SK-N-SH treated with all-trans-retinoic acid at 6 μM for 48 hours (cell line): ENCODE data around the gene RERE.

ENCODE experiments used
- CSDC2 ChIP-seq: fragments of 250-450 bp; sonication (Bioruptor Pico); IDR thresholded peaks from 2 replicates; pipeline ENCODE4 v1.5.0; 2020; ENCODE audit warnings: mild to moderate bottlenecking, moderate library complexity
- GLIS3 ChIP-seq: fragments of 250-450 bp; sonication (Bioruptor Pico); IDR thresholded peaks from 2 replicates; pipeline ENCODE4 v1.5.0; 2020; ENCODE audit warnings: mild to moderate bottlenecking, moderate library complexity
- OSR1 ChIP-seq: fragments of 250-450 bp; sonication (Bioruptor Pico); IDR thresholded peaks from 2 replicates; pipeline ENCODE4 v1.8.0; 2022; ENCODE audit warnings: moderate library complexity, mild to moderate bottlenecking, inconsistent platforms
- PPARA ChIP-seq: fragments of 250-450 bp; sonication (Bioruptor Pico); IDR thresholded peaks from 2 replicates; pipeline ENCODE4 v1.5.0; 2020; ENCODE audit warnings: mild to moderate bottlenecking, borderline replicate concordance
- RARB ChIP-seq: fragments of 250-450 bp; sonication (Bioruptor Pico); IDR thresholded peaks from 2 replicates; pipeline ENCODE4 v1.8.0; 2021; ENCODE audit warnings: mild to moderate bottlenecking, moderate library complexity
- TCF4 ChIP-seq: fragments of 250-450 bp; sonication (Bioruptor Pico); IDR thresholded peaks from 2 replicates; pipeline ENCODE4 v1.8.0; 2021; ENCODE audit warnings: mild to moderate bottlenecking, moderate library complexity, borderline replicate concordance
- TOX ChIP-seq: fragments of 250-450 bp; sonication (Bioruptor Pico); IDR thresholded peaks from 2 replicates; pipeline ENCODE4 v1.8.0; 2021; ENCODE audit warnings: mild to moderate bottlenecking, moderate library complexity, borderline replicate concordance
- ZFP3 ChIP-seq: fragments of 250-450 bp; sonication (Bioruptor Pico); IDR thresholded peaks from 2 replicates; pipeline ENCODE4 v1.5.0; 2020; ENCODE audit warnings: mild to moderate bottlenecking, moderate library complexity
- ZNF70 ChIP-seq: fragments of 450-650 bp; formaldehyde crosslinking; IDR thresholded peaks from 2 replicates; pipeline ENCODE4 v1.5.0; 2020; ENCODE audit warnings: mild to moderate bottlenecking, moderate library complexity
- TF ChIP-seq, protein P1 (sequence below): fragments of 250-450 bp; sonication (Bioruptor Pico); IDR thresholded peaks from 2 replicates; pipeline ENCODE4 v1.5.1; 2020; ENCODE audit warnings: low read depth, mild to moderate bottlenecking, moderate library complexity
- TF ChIP-seq, protein P2 (sequence below): fragments of 250-450 bp; sonication (Bioruptor Pico); IDR thresholded peaks from 2 replicates; pipeline ENCODE4 v1.5.0; 2020; ENCODE audit warnings: mild to moderate bottlenecking, moderate library complexity
- TF ChIP-seq, protein P3 (sequence below): fragments of 250-450 bp; sonication (Bioruptor Pico); IDR thresholded peaks from 2 replicates; pipeline ENCODE4 v1.8.0; 2020; ENCODE audit warnings: mild to moderate bottlenecking, moderate library complexity, borderline replicate concordance
- TF ChIP-seq, protein P4 (sequence below): fragments of 250-450 bp; sonication (Bioruptor Pico); IDR thresholded peaks from 2 replicates; pipeline ENCODE4 v1.8.0; 2021; ENCODE audit warnings: low read depth, mild to moderate bottlenecking, moderate library complexity, borderline replicate concordance
- TF ChIP-seq, protein P5 (sequence below): fragments of 250-450 bp; sonication (Bioruptor Pico); IDR thresholded peaks from 2 replicates; pipeline ENCODE4 v1.5.1; 2021; ENCODE audit warnings: mild to moderate bottlenecking, moderate library complexity

DNA sequence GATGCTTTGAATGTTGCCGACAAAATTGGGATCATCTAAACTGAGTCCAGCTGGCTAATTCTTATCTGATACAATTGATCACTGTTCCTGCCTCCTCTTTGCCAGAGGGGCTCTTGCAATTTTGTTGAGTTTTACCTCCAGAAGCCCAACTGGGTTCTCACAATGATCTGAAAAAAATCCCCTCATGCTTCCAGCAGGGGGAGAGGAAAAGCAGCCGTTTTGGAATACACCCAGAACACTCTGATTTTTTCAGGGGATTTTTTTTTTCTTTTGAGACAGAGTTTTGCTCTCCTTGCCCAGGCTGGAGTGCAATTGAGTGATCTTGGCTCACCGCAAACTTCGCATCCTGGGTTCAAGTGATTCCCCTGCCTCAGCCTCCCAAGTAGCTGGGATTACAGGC lies 13.9 kb upstream of the RERE start:
- no peak for TF ChIP-seq ZFP3 (CRISPR knock-in tag)
- TF ChIP-seq RARB (CRISPR knock-in tag): no peak
- TF ChIP-seq TCF4 (CRISPR knock-in tag): no peak
- TF ChIP-seq, protein P1, sequence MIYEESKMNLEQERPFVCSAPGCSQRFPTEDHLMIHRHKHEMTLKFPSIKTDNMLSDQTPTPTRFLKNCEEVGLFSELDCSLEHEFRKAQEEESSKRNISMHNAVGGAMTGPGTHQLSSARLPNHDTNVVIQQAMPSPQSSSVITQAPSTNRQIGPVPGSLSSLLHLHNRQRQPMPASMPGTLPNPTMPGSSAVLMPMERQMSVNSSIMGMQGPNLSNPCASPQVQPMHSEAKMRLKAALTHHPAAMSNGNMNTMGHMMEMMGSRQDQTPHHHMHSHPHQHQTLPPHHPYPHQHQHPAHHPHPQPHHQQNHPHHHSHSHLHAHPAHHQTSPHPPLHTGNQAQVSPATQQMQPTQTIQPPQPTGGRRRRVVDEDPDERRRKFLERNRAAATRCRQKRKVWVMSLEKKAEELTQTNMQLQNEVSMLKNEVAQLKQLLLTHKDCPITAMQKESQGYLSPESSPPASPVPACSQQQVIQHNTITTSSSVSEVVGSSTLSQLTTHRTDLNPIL (CRISPR knock-in tag): no peak
- TF ChIP-seq, protein P2, sequence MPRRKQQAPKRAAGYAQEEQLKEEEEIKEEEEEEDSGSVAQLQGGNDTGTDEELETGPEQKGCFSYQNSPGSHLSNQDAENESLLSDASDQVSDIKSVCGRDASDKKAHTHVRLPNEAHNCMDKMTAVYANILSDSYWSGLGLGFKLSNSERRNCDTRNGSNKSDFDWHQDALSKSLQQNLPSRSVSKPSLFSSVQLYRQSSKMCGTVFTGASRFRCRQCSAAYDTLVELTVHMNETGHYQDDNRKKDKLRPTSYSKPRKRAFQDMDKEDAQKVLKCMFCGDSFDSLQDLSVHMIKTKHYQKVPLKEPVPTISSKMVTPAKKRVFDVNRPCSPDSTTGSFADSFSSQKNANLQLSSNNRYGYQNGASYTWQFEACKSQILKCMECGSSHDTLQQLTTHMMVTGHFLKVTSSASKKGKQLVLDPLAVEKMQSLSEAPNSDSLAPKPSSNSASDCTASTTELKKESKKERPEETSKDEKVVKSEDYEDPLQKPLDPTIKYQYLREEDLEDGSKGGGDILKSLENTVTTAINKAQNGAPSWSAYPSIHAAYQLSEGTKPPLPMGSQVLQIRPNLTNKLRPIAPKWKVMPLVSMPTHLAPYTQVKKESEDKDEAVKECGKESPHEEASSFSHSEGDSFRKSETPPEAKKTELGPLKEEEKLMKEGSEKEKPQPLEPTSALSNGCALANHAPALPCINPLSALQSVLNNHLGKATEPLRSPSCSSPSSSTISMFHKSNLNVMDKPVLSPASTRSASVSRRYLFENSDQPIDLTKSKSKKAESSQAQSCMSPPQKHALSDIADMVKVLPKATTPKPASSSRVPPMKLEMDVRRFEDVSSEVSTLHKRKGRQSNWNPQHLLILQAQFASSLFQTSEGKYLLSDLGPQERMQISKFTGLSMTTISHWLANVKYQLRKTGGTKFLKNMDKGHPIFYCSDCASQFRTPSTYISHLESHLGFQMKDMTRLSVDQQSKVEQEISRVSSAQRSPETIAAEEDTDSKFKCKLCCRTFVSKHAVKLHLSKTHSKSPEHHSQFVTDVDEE (CRISPR knock-in tag): no peak
- TF ChIP-seq, protein P3, sequence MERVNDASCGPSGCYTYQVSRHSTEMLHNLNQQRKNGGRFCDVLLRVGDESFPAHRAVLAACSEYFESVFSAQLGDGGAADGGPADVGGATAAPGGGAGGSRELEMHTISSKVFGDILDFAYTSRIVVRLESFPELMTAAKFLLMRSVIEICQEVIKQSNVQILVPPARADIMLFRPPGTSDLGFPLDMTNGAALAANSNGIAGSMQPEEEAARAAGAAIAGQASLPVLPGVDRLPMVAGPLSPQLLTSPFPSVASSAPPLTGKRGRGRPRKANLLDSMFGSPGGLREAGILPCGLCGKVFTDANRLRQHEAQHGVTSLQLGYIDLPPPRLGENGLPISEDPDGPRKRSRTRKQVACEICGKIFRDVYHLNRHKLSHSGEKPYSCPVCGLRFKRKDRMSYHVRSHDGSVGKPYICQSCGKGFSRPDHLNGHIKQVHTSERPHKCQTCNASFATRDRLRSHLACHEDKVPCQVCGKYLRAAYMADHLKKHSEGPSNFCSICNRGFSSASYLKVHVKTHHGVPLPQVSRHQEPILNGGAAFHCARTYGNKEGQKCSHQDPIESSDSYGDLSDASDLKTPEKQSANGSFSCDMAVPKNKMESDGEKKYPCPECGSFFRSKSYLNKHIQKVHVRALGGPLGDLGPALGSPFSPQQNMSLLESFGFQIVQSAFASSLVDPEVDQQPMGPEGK (CRISPR knock-in tag): no peak
- no peak for TF ChIP-seq GLIS3
- TF ChIP-seq, protein P4, sequence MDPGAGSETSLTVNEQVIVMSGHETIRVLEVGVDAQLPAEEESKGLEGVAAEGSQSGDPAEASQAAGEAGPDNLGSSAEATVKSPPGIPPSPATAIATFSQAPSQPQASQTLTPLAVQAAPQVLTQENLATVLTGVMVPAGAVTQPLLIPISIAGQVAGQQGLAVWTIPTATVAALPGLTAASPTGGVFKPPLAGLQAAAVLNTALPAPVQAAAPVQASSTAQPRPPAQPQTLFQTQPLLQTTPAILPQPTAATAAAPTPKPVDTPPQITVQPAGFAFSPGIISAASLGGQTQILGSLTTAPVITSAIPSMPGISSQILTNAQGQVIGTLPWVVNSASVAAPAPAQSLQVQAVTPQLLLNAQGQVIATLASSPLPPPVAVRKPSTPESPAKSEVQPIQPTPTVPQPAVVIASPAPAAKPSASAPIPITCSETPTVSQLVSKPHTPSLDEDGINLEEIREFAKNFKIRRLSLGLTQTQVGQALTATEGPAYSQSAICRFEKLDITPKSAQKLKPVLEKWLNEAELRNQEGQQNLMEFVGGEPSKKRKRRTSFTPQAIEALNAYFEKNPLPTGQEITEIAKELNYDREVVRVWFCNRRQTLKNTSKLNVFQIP: no peak
- TF ChIP-seq OSR1: no peak
- TF ChIP-seq, protein P5, sequence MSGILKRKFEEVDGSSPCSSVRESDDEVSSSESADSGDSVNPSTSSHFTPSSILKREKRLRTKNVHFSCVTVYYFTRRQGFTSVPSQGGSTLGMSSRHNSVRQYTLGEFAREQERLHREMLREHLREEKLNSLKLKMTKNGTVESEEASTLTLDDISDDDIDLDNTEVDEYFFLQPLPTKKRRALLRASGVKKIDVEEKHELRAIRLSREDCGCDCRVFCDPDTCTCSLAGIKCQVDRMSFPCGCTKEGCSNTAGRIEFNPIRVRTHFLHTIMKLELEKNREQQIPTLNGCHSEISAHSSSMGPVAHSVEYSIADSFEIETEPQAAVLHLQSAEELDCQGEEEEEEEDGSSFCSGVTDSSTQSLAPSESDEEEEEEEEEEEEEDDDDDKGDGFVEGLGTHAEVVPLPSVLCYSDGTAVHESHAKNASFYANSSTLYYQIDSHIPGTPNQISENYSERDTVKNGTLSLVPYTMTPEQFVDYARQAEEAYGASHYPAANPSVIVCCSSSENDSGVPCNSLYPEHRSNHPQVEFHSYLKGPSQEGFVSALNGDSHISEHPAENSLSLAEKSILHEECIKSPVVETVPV (CRISPR knock-in tag): no peak
- no peak for TF ChIP-seq CSDC2
- TF ChIP-seq TOX (CRISPR knock-in tag): no peak
- no peak for TF ChIP-seq PPARA (CRISPR knock-in tag)
- no peak for TF ChIP-seq ZNF70 (CRISPR knock-in tag)
